SH-SY5Y (cell line): ENCODE results near the gene DCK.

Experiments used
- GATA2 ChIP-seq: IDR thresholded peaks from 2 replicates; pipeline ENCODE4 v1.6.1; 2011; ENCODE audit warnings: mild to moderate bottlenecking, low read depth, low read length
- GATA3 ChIP-seq: IDR thresholded peaks from 2 replicates; pipeline ENCODE4 v1.6.1; 2011; ENCODE audit warnings: low read depth, mild to moderate bottlenecking, low read length, moderate library complexity

DNA sequence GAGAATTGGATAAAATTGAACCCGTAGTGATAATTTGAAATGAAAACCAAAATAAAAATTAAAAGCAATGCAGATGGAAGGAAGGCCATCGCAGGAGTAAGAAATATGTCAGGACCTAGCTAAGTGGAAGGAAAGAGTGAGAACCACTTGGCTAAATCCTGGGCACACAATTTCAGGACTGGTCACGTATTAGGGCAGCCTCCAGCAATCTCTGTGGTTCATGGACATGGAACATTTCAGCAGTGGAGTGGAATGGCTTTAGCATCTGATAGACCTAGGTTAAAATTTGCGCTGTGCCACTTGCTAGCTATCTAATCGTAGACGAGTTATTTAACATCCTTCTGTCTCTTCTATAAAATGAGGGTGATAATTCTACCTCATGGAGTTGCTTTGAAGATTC lies 71.1 kb downstream of the DCK start:
- no peak for TF ChIP-seq GATA3
- no peak for TF ChIP-seq GATA2
